ENCODE measurements around the gene ZBTB7C.

The ZBTB7C gene

DNA sequence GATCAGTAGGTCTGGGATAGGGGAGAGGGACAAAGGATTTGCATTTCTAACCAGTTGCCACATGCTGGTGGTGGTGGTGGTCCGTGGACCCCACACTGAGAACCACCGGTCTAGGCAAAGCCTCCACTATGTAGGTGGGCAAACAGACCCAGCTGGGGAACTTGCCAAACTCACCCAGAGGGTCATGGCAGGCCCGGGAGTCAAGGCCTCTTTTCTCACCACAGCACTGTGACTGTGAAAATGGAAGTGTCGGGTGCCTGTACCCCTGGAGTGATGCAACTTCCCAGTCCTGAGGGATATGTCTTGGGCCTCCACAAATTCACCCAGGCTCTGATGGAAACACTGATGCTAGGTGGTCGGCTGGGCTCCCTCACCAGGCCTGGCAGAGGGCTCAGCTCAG, 377.5 kb downstream of the ZBTB7C start:
- no peak for DNase-seq

DNA sequence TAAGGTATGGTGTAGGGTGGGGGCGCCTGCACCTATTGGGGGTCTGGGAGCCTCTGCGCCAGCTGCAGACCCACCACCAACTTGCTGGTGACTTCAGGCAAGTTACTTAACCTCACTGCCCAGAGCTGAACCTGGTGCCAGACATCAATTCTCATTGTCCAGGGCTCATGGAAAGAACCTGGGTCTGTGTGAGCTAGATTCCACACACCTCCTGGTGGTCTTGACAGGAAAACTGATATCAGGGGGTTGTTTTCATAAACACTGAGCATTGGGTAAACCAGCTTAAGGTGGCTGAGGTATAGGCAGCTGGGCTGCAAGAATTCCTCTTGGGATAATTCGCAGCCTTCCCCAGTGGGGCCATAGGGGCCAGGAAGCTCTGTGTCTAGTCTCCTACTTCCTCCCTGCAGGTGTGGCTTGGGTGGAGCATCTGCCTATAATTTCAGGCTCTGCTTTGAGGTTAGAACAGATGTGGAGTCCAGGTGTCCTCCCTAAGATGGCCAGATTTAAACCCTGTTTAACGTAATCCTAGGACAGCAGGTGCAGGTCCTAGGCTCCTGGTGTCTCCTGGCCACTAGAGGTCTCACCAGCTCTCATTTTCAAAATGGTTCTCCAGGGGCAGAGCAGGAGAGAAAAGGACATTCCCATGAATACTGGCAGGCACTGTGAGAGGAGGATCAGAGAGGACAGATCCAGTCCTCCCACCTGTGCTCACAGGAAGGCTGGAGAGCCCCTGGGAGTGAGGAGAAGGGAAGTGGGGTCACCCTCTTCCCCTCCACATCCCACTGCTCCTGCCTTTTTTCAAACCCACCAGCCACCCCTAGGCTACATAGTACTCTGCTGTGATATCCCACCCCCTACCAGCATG, 378.3 kb downstream of the ZBTB7C start:
- DNase-seq = no peak

DNA sequence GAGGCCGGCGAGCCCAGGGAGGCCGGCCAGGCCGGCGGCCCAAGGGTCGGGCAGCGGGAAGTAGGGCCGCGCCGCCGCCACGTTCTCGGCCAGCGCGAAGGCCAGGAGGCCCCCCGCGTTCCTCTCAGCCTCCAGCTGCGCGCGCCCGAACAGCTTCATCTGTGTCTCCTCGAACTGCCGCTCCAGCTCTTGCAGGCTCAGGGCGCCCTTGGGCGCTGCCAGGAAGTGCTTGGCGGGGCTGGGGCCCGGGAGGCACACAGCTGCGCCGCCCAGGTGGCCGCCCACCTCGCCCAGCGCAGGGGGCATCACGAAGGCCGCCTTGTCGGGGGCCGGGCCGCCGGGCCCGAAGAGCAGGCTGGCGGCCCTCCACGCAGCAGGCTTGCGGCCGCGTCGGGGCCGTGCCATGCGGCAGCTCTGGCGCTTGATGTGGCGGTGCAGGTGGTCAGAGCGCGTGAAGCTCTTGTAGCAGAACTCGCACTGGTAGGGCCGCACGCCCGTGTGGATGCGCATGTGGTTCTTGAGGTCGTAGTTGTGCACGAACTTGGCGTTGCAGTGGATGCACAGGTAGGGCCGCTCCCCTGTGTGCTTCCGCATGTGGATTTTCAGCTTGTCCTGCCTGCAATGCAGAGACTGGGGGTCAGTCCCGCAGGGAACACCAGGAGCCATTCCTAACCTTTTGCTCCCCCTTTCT, 379.7 kb downstream of the ZBTB7C start:
- no peak for DNase-seq

DNA sequence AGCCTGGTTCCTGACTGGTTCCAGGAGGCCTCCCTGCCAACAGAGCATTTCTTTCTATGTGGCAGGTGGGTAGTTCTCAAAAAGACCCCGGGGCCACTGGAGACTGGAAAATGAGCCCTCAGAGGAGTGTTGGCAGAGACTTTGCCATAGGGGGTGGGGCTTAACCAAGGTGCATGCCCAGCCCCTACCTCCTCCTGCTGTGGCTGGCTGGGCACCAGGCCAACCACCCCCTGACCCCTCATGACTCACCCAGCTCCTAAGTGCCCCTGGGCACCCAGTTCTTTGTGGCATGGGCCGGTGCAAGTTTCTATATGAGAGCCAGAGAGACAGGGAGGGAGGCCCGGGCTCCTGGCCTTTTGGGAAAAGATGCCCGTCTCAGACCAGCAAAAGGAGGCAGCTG, 380.5 kb downstream of the ZBTB7C start:
- DNase-seq = no peak

DNA sequence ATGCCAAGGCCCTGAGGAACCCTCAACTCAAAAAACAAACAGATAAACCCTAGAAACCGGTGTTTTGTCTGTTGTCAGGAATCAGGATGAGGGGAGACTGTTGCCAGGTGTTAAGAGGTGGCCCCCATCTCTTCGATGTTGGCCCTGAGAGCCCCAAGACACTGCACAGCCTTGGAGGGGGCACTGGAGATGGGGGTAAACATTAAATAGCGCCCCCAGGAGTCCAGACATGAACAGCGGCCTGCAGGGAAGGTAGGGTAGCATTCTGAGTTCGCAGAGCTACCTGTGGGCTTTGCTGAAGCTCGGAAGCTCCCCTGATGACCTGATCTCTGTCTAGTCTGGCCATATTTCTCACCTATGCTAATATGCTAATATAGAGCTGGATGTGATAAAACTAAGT, 381.1 kb downstream of the ZBTB7C start:
- no peak for DNase-seq

DNA sequence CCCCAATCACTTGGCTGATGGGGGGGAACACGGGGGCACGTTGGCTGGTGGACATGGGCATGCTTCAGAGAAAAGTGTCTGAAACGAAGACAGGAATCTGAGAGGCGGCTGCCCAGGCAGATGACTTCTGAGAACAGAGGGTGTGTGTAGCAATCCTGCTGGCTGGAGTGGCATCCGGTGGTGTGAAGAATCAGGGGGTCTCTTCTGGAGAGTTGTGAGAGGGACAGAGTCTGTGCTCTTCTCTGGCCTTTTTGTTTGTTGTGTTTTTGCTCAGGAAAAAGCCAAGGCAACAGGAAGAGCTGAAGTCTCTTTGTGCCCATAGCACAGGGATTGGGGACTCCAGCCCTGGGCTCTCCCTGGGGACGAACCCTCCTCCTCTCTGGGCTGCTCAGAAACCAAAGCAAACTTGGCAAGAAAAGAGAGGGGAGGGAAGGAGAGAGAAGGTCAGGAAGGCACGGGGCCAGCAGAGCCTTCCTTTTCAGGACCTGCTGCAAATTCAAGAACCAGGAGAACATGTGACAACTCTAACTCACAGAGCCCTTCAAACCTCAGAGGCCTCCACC, 381.7 kb downstream of the ZBTB7C start:
- DNase-seq = no peak

DNA sequence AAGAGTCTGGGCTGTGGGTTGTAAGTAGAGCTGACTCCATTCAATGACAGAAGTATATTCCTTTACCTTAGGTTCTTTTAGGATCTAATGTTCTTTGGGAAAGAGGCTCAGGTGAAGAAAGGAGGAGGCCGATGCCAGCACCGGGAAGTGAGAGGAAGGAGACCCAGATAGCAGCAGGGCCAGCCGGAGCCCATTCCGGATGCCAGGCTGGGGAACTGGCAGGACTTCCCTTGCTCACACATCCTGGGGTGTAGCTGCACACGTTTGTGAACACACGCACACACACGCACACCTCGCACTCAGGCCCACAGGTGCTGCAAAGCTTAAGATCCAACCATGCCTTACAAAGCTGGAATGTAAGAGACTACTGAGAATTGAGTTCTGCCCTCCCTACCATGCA, 383.0 kb downstream of the ZBTB7C start:
- no peak for DNase-seq

DNA sequence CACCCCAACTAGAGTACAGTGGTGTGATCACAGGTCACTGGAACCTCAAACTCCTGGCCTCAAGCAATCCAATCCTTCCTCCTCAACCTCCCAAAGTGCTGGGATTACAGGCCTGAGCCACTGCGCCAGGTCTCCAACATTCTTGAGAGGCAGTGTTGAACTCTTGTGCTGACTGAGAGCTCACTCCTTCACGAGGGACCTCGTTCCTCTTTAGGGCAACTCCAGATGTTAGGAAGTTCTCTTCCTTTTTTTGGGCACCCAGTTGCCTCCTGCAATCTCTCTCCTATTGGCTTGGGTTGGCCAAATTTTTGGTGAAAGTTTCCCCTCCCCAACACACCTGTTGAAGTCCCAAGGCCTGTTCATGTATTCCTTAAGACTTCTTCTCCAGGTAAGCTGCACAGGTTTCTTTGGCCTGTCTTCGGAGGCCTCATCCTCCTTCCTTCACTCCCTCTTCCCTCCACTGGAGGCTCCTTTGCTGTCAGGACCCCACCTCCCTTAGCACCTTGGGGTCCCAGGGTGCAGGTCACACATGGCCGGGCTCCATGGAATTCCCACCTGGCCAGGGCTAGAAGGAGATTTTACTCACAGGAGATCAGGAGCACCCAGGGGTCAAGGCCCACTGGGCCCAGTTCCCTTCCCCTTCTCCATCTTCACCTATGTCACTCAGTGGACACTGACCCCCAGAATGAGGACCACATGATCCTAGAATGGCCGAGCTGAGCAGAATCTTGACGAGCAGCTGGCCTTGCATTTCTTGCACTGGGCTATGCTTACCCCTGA, 384.1 kb downstream of the ZBTB7C start:
- no peak for DNase-seq

DNA sequence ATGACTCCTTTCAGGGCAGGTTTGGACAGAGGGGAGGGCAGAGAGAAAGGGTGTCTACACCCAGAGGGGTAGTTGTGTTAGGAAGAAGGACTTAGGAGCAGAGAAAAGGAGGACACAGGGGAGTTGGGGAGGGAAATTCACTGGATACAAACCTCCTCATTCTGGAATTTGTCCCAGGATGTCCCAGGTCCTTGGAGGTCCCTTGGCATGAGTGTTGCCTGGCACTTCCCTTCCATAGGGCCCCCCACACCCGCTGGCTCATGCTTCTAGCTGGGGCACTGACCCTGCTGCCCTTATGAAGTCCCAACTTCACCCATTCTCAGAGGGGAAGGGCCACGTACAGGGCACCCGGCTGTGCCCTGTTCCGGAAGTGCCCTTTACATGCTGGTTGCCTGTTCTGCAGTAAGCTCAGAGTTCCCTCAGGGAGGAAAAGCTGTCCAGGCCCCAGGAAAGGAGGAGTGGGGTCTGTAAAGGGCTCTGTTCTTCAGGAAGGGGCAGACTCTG, 385.1 kb downstream of the ZBTB7C start:
- no peak for DNase-seq

DNA sequence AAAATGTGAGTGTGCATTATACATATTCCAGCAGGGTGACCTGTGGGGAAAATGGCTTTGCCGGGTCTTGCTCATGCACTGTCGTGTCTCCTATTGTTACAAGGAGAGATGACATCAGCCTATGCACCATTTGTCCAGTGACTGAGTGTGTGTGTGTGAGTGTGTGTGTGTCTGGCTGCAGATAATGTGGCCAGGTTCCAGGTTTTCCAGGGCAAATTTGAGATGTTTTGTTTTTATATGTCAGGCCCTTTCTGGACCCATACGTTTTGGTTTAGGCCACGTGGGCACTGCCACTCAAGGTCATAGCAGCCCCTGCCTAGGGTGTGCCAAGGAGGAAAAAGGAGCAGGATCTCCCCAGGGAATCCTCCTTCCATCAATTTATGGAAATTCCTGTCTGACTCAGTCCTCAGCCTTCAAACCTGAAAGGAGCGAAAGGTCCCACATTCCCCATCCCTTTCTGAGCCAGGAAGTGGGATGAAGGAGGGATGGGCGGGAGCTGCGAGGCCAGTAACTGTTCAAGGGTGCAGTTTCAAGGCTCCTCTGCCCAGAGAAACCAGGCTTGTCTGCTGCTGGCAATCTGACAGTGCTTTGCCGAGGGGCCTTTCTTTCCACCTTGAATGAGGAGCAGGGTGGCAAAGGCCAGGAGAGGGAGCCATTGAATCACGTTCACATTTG, 385.7 kb downstream of the ZBTB7C start:
- no peak for DNase-seq

DNA sequence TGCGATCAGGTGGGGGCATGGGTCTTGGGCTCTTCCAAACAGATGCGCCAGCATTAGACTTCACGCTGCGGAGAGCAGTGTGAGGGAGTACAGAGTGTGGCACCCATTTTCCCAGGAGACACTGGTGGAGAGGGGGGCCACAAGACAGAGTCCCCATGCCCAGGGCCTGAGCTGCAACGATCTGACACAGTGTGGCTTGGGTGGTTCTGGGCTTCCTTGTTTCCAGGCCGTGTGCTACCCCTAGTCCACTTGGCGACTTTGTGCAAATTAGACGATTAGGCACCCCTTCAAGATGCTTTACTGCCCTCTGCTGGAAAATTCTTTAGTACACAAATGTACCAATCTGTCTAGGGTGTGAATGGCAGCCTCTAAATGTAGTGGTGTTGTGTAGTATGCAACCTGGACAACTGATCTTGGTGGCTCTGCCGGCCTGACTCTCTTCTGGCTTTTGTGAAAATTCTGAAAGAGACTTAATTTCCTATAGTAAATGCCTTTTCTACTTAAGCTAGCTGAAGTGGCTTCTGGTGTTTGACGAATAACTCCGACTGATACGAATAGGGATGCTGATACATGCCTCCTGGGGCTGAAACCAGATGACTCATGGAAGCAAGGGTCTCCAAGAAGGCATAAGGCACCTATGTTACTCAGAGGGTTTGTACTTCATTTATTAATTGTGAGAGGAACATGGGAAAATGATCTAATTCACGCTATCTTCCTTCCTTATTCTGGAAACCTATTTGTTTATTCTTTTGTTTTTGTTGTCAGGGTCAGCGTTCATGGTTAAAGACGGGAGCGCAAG, 386.5 kb downstream of the ZBTB7C start:
- DNase-seq = peak in 1 of 5 donors; percentile 32

DNA sequence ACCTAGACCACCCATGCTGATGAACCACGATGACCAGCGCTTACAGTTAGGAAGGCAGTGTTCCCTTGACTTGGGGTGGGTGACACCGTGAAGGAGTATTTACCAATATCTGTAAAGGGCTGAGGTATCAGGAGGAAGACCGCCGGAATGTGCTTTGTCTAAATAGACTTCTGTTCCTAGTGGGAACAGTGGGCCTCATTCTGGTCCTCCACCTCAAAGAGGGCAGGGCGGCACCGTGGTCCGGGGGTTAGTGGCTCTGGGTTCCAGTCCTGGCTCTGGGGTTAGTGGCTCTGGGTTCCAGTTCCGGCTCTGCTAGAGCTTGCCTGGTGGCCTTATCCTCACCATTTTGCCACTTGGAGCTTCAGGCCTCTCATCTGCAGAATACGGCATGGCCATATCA, 387.2 kb downstream of the ZBTB7C start:
- DNase-seq = no peak

DNA sequence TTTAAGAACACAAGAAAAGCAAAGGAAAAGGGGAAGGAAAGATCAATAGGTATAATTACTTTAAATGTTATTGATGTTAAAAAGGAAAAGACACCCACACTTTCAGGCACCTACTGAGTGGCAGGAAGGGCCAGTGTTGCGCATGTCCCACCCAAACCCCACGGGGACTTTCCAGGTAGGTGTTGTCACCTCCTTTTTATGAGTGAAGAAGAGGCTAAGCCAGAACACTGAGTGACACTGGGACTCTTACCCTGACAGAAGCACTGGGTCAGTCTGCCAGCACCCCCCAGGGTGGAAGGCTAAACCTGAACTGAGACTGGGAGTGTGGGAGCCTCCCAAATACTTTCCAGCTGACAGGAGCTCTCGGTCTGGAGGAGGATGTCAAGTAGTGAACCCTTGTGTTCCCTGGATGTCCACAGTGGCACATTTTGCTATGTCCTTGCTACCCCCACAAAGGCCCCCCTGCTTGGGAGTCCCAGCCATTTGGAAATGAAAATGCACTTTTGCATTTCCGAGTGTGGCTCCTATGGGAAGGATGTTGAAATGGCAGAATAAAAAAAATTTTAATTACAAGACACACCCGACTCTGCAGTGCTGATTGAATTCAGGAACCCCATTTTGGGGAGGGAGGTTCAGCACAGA, 387.8 kb downstream of the ZBTB7C start:
- DNase-seq = no peak

DNA sequence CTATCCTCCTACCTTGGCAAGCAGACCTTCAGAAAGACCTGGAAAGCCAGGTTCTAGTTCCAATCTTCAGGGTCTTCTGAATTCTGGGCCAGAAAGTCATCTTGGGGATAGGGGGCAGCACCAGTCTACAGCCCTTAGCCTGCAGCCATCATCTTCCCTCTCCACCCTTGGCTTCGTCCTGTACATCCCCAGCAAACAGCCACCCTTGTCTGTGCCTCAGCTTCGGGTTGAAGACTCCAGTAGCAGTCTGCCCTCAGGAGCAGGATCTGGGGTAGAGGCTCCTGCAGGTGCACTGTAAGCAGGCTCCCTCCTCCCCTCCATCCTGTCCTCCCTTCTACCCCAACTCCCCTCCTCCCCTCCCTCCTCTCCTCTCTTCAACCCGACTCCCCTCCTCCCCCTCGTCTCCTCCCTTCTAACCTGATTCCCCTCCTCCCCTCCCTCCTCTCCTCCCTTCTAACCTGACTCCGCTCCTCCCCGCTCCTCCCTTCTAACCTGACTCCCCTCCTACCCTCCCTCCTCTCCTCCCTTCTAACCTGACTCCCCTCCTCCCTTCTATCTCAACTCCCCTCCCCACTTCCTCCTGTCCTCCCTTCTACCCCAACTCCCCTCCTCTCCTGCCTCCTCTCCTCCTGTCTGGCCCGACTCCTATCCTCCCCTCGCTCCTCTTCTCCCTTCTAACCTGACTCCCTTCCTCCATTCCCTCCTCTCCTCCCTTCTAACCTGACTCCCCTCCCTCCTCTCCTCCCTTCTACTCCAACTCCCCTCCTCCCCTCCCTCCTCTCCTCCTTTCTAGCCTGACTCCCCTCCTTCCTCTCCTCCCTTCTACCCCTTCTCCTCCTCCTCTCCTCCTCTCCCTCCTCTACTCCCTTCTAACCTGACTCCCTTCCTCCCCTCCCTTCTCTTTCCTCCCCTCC, 388.6 kb downstream of the ZBTB7C start:
- DNase-seq = no peak

DNA sequence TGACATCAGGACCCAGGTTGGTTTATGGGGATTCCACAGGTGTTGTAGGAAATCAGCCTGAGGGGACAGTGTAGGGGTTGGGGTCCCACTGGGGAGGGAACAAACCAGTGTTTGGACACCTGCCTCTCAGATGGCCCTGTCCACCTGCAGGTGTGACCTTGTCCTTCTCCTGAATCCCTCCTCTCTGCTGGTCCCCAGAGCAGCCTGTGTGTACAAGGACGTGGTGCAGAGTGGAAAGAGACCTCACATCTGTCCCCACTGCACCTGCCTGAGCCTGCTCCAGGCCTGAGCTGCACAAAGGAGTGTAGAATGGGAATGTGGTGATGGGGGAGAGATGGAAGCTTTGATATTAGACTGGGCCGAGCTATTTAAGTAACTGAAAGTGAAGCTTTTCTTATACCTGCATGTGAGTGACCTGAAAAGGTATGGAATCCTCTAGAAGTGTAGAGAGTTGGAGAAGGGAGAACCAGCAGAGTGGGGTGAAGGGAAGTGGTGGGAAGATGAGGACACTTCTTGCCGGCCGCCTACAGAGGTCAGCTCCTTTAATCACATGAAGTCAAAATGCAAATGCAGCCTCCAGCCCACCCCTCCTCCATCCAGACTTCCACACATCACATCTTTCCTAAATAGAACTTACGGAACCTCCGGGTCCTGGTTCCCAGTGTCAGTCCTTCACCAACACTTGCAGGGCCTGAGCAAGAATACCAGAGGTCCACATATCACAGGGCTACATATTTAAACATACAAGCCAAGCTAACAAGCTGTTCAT, 389.4 kb downstream of the ZBTB7C start:
- no peak for DNase-seq

DNA sequence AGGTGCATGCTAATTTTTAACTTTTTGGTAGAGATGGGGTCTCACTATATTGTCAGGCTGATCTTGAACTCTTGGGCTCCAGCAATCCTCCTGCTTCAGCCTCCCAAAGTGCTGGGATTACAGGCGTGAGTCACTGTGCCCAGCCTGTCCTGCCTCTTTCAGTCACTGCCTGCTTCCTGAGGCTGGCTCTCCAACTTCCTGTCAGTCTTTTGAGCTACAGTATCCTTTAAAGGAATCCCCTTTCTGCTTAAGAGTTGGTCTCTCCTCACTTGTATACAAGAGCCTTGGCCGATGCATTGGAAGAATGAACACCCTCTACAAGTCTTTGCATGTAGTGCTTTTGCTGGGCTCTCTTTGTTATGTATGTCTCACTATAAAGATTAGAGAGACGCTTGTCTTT, 390.3 kb downstream of the ZBTB7C start:
- no peak for DNase-seq

DNA sequence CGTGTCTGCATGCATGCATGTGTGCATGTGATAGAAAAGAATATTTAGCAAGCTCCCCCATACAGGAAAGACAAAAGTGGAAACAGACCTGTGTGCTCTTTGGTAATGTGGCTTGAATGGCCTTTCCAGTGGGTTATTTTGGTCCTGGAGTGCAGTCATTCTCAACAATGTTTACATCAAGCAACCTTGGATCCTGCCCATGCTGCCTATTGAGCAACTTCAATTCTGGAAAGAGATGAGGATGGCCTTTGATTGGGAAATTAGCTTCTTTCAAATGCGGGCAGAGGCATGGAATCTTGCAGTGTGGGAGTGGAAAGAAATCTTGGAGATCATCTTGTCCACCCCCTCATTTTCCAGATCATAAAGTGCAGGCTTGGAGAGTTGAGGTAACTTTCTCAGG, 391.5 kb downstream of the ZBTB7C start:
- DNase-seq = no peak

DNA sequence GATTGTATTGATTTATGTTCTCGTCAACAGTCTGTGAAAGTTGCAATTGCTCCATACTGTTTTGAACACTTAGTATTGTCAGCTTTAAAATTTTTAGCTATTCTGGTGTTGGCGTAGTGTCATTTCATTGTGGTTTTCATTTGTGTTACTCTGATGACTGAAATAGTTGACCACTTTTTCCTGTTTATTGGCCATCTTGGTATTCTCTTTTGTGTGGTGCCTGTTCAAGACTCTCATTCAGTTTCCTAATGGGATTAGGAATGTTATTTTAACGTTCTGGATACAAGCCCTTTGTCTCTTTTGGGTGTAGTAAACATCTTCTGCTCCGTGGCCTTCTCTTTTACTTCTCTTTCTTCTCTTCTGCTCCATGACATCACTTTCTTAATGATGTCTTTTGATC, 396.0 kb downstream of the ZBTB7C start:
- DNase-seq = no peak

DNA sequence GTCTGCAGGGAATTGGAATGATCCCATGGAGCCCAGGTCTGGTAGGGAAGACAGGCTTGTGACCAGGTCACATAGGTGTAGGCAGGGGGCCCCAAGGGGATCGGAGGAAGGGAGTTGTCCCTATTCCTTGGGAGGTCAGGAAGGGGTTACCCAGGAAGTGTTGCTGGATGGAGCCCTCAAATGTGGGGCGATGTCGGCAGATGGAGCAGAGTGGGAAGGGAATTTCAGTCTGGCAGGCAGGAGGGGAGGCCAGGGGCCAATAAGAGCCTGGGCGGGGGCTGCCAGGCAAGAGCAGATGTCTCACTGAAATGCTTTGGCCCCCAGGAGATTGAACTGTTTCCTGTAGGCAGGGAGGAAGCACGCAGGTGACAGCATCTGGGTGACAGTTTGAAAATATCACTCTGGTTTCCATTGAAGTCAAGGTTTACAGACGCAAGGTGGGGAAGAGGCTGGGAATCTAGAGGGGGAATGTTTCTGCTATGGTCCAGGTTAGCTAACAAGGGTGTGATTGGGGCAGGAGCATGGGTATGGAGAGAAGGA, 397.2 kb downstream of the ZBTB7C start:
- no peak for DNase-seq
